GM10847 (cell line): ENCODE measurements around the gene FSTL3.

Source experiments
- POLR2A ChIP-seq: IDR thresholded peaks from 2 replicates; pipeline ENCODE4 v1.6.1; 2011; ENCODE audit not compliant: insufficient read length; ENCODE audit errors: extremely low read depth

FSTL3 gene

GRCh38 chr19:676339-677105 lies at the start of gene FSTL3:
FSTL3 (plus strand) TSS chr19:676392; CDS start chr19:676424, 32 bp downstream.
- TF ChIP-seq POLR2A: no peak

DNA sequence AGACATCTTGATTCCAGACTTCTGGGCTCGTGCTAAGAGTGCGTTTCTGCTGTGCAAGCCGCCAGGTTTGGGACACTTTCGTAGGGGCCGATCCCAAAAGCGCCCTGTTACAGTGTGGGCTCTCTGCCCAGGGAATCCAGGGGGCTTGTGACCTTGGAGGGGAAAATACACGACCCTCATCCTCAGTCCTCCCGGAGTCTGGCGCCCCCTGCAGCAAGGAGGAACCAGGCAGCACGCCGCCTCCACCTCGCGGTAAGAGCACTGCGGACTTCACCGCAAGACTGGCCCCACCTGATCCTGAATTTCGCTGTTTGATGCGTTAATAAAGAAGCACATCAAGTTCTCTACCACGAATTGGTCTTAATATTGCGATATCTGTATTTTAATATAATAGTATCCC lies 48.0 kb upstream of the FSTL3 start:
- no peak for TF ChIP-seq POLR2A

GRCh38 chr19:629961-630714 lies 46.1 kb upstream of the FSTL3 start:
- TF ChIP-seq POLR2A: no peak

DNA sequence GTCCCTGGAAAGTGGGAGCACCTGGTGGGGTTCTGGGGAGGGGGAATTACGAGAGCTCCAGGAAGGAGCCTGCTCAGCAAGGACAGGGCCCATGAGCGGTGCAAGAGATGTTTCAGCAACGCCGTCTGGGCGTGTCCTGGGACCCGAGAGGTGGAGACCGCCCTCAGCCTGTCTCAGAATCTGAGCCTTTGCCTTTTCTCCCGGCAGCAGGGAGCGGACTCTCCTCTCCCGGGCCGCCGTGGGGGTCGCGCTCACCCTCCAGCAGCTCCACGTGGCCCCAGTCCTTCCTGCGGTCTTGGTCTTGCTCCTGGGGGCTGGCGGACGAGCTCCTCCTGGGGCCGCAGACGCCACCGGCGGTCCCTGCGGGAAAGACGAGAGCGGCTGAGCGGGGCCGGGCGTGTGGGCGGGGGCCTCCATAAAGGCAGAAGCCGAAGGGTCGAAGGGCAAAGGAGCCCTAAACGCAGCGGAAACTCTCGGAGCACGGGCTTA lies 43.6 kb upstream of the FSTL3 start:
- TF ChIP-seq POLR2A: no peak

DNA sequence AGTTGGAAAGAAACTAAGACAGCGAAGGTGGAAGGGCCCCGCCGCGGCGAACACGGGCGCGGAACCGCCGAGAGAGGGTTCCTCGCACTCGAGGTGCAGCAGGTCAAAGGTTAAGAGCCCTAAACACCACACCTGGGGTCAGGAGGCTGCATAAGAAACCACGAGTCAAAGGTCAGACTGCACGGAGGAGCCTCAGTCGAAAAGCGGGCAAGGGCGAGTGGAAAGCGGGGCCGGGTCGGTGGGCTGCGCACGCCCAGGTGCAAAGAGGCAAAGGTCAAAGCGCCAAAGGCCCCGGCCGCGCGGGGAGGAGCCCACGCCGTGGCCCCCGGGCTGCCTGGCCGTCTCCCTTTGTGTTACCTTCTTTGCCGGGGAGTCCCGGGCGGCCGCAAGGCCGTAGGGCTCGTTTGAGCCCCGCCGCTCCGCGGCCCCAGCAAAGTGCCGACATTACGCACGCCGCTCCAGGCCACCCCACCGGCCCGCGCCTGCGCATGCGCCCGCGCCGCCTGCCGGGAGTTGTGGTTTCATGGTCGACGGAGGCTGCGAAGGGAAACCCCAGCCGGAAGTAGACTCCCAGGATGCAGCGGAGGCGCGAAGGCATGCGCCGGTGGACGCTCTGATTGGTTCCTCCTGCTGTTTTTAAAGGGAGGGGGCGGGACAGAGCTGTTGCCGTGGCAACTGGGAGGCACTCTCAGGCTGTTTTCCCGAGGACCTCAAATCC lies 43.0 kb upstream of the FSTL3 start, which contains the start of gene POLRMT:
Gene POLRMT, minus strand, starts transcription at position 470 of the 718 bp plus-strand sequence. Its CDS starts 25 bp downstream, at position 445.
- TF ChIP-seq POLR2A: peak; percentile 54

- TF ChIP-seq POLR2A: no peak
These were observed 42.2 kb upstream of the FSTL3 start for GRCh38 chr19:633786-634639.

- TF ChIP-seq POLR2A: no peak
These were observed 41.1 kb upstream of the FSTL3 start for GRCh38 chr19:634975-635652.

DNA sequence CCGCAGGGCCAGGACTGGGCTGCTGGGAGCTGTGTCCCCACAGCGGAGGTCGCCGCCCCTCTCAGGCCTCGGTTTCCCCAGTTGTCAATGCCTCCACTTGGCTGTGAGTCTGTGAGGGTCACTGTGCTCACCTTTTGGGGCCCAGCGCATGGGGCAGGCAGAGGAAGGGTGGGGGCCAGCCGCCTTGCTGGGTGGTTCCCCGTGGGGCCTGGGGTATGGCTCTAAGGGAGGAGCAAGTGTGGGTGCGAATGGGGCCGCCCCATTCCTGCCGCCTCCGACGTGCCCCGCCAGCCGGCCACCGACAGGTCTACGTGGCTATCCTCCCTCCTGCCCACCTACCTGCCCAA lies 37.3 kb upstream of the FSTL3 start:
- TF ChIP-seq POLR2A: no peak

DNA sequence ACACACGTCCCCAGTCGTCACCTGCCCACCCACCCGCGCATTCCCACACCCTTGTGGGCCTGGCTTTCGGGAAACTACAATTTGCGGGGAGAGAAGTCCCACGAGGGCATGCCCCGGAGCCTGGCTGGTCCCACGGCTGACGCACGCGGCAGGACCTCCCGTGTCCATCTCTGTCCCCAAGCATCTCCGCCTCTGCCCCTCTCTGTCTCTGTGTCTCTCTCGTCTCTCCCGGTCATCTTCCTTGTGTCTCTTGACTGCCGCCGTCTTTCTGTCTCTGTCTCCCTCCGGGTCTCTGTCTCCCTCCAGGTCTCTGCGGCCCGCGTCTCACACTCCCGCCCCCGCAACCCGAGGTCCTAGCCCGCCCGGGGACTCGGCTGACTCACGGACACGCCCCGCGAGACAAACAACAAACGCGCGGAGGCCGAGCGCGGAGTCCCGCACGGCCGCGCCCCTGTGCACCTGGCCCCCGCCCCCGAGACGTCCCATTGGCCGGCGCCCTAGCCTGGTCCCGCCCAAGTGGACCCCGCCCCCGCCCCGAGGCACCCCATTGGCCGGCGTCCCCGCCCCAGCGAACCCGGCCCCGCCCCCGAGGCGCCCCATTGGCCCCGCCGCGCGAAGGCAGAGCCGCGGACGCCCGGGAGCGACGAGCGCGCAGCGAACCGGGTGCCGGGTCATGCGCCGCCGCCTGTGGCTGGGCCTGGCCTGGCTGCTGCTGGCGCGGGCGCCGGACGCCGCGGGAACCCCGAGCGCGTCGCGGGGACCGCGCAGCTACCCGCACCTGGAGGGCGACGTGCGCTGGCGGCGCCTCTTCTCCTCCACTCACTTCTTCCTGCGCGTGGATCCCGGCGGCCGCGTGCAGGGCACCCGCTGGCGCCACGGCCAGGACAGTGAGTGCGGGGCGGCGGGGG lies 36.7 kb upstream of the FSTL3 start, which contains the start of gene FGF22:
Gene FGF22, plus strand, starts transcription at position 627 of the 908 bp plus-strand sequence. Its CDS starts 47 bp downstream, at position 674.
- no peak for TF ChIP-seq POLR2A

GRCh38 chr19:640161-640558 lies 36.0 kb upstream of the FSTL3 start:
- no peak for TF ChIP-seq POLR2A

DNA sequence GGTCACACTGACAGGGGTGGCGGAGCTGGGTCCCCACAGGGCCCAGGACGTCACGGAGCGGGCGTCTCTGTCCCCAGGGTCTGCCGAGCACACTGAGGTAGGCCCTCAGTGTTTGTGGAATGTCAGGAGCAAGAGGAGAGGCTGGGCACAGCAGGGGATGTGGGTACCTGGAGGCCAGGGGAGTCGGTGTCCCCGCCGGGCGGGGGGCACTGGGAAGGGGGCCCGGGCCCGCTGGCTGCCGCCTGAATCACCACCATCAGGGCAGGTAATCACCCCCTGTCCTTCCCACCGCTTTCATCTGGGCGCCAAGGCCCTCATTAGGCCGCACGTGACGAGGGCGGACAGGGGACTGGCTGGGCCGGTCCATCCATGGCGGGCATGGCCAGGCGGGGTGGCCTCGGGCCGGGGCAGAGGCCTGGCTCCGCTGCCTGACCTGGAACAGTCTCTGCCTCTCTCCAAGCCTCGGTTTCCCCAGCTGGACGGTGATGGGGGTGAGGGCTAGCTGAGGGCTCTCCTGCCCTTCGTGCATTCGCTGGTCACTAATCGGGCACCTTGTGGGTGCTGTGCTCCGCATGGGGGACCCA lies 35.5 kb upstream of the FSTL3 start:
- no peak for TF ChIP-seq POLR2A

DNA sequence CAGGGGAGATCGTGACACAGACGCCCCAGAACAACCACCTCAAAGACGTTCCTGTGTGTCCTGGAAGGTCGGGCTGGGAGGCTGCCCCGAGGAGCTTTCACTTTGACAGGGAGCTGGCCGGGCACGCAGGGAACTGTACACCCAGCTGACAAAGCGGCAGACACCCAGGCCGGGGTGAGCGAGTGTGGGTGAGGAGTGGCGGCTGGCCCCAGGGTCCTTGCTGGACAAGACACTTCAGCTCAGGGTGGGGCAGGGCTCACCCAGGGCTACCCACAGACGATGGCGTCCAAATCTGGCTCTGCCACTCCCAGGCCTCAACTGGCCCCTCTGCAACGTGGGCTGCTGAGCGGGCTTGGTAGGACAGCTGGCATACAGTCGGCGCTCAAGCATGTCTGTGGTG lies 34.5 kb upstream of the FSTL3 start:
- no peak for TF ChIP-seq POLR2A
